ENCODE data around the gene GNAL. TPM values are rescaled to one million over a fixed set of nuclear protein-coding genes. Genes with fewer than 3 reads are reported as not detected.
"Not testable (repeated sequence)": the region's sequence is repeated elsewhere in the genome, so short reads cannot be mapped to it uniquely, and the experiment has no call there.

Gene GNAL
- polyA plus RNA-seq, 1 donor: 1.1 TPM

DNA sequence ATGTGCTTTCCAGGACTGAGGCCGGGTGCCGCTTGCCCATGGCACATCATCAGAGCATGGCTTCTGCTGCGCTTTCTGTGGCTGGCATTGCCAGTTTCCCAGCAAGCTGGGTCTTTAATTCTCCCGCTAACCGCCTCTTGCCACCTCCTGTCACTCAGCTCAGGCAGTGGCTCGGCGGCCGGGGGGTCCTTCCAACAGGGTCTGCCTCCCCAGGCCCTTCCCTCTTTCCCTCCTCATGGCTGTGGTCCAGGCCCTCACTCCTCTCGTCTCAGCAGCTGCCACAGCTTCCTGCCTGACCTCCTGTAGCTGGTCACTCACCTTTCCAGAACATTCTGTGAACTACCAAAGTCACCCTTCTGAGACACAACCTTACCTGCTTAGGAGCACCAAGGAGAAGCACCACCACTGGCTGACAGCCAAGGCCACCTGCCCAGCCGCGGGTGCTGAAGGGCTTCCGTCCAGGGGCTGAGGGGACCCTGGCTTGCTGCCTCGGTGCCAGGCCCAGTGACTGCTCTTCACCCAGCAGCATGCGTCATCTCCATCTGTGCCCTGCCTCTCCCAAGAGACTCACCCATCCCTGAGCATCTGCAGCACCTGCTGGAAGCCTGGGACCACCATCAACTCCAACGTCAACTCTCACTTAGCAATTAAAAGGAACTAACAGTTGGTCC is 184.7 kb downstream of the GNAL start:
- no peak for DNase-seq (ENCODE audit: low read depth)

DNA sequence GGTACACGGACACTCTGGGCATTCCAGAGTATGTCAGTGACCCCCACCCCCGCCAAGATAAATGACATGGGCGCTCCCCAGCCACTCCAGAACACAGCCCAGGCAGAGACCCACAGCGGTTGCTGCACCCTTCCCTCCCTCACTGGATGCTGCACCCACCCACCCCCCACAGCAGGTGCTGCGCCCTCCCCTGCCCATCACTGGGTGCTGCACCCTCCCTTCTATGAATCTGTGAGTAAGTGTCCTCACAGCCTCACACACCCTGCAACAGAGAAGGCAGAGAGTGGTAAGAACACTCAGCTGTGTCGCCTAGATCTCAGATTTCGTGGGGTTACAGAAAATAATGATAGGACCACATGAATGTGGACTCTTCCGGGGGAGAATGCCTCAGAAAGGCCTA is 185.6 kb downstream of the GNAL start:
- no peak for DNase-seq (ENCODE audit: low read depth)

- DNase-seq (ENCODE audit: low read depth): no peak
Observed at GRCh38 chr18:11877497-11878135, 188.6 kb downstream of the GNAL start.

DNA sequence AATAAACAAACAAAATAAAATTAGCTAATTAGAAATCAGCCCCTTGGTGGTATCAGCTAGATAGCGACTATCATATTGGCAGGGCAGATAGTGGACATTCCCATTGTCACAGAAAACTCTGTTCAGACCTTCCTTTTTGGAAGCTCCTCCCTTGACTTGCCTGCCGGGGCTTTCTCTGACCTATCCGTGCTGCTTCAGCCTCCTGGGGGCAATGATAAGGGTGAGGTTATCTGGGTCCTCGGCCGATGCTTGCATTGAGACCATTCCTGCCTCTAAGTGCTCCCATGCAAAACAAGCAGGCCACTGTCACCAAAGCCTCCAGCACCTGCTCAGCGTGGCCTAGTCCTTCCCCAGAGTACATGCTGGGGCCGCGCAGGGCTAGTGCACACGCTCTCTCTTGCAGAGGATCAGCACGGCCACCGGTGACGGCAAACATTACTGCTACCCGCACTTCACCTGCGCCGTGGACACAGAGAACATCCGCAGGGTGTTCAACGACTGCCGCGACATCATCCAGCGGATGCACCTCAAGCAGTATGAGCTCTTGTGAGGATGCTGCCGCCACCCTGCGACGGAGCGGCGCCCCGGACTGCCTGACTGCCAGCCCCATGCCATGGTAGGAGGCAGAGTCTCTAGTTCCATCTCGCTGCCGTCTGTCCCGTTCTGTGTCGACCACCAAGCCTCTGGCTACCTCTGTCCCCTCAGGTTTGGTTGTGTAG is 191.7 kb downstream of the GNAL start:
- no peak for DNase-seq (ENCODE audit: low read depth)

GRCh38 chr18:11882636-11883035 is 193.6 kb downstream of the GNAL start:
- no peak for DNase-seq (ENCODE audit: low read depth)

DNA sequence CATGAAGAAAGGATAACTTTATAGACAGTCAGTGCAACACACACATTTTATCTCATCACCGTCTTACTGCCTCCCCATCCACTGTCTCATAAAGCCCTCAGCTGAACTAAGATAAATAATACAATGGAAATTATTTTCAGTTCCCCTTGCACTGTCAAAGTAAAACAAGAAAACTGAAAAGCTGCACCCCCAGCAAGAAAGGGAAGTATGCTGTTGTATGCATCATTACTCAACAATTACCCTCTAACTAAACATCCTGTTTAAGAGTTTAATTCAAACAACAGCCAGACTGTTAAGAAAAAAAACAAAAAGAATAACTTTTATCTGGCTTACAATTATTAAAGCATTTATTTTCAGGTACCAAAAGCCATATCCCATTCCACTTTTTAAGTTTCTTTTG is 194.1 kb downstream of the GNAL start:
- DNase-seq (ENCODE audit: low read depth): no peak

DNA sequence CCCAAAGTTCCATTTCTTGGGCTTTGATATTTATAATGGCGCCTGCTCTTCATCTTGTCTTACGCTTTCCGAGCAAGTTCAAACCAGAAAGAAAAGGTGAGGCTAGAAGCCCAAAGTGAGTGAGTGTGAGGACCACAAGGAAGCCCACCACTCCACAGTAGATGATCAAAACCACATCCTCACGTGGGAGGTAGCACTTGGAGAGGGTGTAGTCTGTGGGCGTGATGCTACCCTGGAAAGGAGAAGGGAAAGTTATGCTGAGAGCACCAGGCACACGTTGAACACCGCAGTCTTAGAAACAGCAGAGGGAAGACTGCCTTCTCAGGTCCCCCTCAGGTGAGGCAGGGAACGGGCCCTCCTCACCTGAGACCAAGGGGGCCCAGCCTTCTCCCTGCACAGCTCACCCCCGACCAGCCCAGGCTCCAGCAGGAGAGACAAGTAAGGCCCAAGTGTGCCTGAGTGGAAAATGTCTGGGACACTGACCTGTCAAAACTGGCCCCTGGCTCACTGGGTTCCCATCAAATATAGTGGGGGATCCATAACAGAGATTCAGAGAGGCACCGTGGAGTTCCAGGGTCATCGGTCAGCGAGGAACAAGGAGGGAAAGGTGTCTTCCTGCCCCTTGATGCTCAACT is 195.4 kb downstream of the GNAL start:
- DNase-seq (ENCODE audit: low read depth): no peak

DNA sequence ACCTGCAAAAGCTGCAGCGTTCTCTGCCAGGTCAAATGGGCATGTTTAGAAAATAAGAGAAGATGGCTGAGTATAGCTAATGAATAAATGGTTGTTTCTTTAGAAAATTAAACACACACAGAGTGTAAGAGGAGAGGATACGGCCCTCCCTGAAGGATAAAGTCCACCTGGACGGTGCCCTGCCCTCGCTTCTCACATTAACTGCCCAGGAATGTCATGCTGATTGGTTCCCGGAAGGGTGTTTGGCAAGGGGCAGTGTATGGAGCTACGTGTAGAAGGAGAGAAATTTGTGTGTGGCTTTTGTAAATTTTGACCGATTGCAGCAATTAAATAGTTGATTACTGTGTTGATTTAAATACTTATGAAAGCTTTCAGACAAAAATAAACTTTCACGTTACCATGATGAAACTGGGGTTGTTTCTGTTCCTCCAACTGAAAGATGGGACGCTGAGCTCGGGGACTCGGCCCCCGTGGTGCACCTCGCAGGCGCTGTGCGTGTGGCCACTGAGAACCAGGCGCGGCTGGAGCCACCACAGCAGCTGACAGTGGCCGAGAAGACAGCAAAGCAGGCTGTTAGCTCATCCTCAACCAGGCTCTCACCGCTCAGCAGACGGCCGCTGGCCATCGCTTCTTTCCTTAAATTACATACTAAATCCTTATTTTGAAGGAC is 196.3 kb downstream of the GNAL start:
- DNase-seq (ENCODE audit: low read depth): no peak

DNA sequence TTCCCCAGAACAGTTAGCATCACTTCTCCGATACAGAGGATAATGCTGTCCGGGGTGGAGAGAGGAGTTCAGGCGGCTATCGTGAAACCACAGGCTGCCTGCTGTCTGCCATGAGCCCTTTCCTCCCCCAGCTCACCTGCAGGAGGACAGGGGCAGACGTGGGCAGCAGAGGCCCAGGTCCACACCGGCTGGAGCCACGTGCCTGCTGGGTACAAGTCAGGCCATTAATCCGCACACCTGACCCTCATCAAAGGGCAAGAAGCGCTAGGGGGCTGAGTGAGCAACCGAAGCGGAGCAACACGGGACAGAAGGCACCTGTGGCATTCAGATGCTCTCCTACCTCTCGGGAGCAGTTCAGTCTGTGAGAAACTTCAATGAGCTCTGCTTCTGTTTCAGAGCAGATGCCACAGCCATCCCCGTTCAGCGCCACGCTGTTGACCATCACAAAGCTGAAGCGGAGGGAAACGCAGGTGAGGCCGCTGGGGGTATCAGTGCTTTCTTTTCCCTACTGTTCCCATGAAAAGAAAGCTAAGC is 197.6 kb downstream of the GNAL start:
- DNase-seq (ENCODE audit: low read depth): no peak

GRCh38 chr18:11887328-11888128 is 198.5 kb downstream of the GNAL start:
- DNase-seq (ENCODE audit: low read depth): no peak

DNA sequence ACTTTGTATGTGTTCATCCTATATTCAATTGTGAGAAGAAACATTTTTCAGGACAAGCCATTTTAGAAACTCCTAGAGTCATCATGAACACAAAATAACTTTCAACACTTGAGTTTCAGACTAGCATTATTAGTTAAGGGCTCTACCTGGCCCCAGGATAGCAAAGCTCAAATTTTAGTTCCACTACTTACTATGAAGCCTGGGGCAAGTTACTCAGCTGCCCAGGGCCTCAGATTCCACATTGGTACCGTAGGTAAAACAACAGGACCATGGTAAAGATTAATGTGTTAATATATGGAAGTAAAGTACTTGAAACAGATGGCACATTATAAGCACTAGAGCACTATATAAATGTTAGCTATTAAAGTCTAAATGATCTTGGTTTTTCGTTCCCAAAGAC is 199.7 kb downstream of the GNAL start:
- DNase-seq (ENCODE audit: low read depth): no peak

DNA sequence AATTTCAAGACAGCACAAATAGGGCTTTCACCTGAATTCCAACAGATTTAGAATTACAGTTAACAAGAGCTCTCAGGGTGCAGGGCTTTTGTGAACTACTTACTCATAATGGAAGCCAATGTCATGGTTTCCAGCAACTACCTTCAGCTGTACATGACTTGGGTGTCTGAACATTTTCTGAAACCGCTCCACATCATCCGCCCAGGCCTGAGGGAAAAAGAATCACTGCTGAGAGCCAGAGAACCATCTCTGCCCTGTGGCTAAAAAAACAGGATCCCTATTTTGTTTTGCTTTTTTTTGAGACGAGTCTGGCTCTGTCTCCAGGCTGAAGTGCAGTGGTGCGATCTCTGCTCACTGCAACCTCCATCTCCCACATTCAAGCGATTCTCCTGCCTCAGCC is 200.2 kb downstream of the GNAL start:
- no peak for DNase-seq (ENCODE audit: low read depth)

- DNase-seq (ENCODE audit: low read depth): no peak
Observed at GRCh38 chr18:11891737-11892136, 202.7 kb downstream of the GNAL start.

DNA sequence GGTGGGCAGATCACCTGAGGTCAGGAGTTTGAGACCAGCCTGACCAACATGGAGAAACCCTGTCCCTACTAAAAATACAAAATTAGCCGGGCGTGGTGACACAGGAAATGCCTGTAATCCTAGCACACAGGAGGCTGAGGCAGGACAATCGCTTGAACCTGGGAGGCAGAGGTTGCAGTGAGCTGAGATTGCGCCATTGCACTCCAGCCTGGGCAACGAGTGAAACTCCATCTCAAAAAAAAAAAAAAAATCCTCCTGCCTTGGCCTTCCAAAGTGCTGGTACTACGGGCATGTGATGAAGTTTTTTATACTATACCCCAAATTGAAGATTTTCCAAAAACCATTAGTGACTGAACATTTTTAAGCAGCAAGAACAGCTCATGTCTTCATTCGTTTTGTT is 203.4 kb downstream of the GNAL start:
- DNase-seq (ENCODE audit: low read depth): not testable (repeated sequence)

DNA sequence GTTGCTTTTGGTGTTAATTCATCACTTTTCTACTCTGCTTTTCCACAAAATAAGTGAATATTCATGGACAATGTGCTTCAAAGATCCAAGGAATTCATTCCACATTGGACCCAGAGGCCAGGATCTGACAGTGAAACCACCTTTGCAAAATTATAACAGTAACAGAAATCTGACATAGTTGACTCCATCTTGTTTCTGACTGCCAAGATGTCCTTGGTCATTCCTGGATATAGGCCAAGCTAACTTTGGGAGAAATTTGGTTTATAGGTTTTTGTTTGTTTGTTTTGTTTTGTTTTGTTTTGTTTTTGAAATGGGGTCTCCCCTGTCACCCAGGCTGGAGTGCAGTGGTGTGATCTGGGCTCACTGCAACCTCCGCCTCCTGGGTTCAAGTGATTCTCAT is 208.7 kb downstream of the GNAL start:
- DNase-seq (ENCODE audit: low read depth): no peak

- DNase-seq (ENCODE audit: low read depth): no peak
Observed at GRCh38 chr18:11899063-11899462, 210.0 kb downstream of the GNAL start.

DNA sequence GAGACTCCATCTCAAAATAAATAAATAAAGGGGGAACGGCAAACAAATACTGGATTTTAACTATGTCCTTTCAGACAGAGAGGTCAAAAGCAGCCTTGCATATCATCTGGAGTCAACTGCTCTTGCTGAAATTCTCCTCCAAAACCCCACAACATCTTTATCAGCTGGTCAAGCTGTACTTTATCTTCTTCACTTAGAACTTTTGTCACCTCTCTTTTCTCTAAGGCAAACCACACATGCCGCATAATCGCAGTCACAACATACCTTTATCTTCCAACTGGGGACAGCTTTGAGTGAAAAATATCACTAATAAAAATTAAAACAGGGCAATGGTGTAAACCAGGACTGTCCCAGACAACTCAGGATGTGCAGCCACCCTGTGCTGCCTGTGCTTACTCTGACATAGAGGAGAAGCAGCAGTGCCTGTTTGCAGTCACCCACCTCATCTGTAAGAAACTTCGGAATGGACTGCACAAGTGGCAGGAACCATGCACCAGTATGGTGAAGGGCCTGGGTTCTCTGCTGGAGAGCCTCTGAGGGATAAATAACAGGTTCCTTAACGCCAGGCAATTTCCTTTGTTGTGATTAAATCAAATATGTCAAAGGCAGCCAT is 212.9 kb downstream of the GNAL start:
- DNase-seq (ENCODE audit: low read depth): no peak

DNA sequence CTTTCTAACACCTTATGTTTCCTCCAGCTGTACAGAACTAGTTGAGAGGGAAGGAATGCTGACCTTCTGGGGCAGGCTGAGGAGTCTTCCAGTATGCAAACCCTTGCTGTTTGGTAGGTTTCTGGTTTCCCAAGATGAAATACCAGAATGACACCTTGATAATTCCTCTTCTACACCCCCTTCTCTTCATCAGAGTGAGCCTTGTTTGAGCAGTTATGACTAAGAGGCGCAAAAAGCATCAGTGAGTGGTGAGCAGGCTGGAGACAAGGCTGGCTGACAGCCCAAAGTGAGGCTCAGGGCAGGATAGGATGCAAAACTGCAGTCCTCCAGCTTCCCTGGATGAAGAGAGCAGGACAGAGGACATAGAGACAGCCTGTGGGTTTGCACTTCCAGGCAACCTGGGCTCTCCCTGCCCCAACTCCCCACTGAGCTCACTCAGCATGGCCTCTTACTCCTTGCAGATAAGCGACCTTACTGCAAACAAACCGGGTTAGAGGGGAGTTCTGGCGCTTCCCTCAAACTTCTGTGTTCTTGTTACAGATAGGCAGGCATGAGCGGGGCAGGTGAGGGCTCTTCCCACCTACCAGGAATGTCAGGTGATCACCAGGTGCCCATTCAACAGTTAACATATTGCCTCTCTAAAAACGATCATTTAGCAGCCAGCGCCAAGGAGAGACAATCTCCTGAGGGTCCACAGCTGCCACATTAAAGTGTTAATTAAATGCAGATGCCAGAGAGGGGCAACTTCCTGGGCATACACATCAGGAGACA is 213.6 kb downstream of the GNAL start:
- no peak for DNase-seq (ENCODE audit: low read depth)

- no peak for DNase-seq (ENCODE audit: low read depth)
Observed at GRCh38 chr18:11905613-11906012, 216.5 kb downstream of the GNAL start.

DNA sequence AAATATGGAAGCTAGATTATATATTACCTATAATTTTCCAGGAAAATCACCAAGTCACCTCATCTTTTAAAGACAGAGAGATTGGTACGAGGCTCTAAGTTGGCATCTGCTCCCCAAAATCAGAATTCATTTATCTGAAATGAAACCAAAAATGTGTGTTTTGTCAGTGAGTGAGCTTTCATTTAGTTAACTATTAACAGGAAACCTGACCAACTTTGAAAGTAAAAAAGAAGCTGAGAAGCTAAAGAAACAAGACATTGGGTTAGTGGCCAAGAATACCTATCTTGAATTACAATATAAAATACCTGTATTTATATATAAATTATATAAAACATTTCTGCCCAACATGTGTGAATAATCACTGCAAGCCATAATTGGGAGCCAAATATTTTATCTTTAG is 217.1 kb downstream of the GNAL start:
- no peak for DNase-seq (ENCODE audit: low read depth)
